K562 (cell line): ENCODE results near the gene MALAT1. TPM values are rescaled to one million over a fixed set of nuclear protein-coding genes. Genes with fewer than 3 reads are reported as not detected.

Experiments used
- ATAC-seq: fragments of 200-7000 bp; cut with Tn5 transposase; 3 replicates; pipeline ENCODE4 v1.9.1; 2020; ENCODE audit warnings: moderate library complexity
- BruUV-seq: library from RNA; stranded (reverse); fragments of 400-500 nt; replicated peaks from 2 replicates; lab custom pipeline; 2021; lab: Mats Ljungman, UMichigan
- CTCF ChIA-PET: fragments of 300-600 bp; formaldehyde crosslinking; extraction: SDS; loops from one replicate; lab custom pipeline; 2021; ENCODE audit warnings: low intra/inter-chr PET ratio; lab: Yijun Ruan, JAX
- POLR2A ChIA-PET: fragments of 300-600, 350-650 bp; sonication (Branson Sonifier 250); formaldehyde crosslinking; extraction: SDS; loops from one replicate; lab custom pipeline; 2021; ENCODE audit warnings: antibody characterized with exemption, inconsistent platforms; lab: Yijun Ruan, JAX
- DNase-seq, 4 experiments: peaks; one replicate each; pipeline versions ENCODE4 v3.0.0 to v3.0.0-alpha.2; 2011 to 2018; ENCODE audit warnings: low spot score in 3 of 4, mixed read lengths in 3 of 4; ENCODE audit errors: extremely low read depth in 1 of 4
- FAIRE-seq: peaks from 2 replicates; lab custom pipeline; 2011; peaks lifted over from hg19 to GRCh38; lab: Jason Lieb, UNC
- H2AFZ ChIP-seq: 2 replicates; pipeline ENCODE4 v1.6.0; 2011; ENCODE audit warnings: low read depth, low read length, control low read depth, inconsistent platforms
- H3K27ac ChIP-seq: fragments of 200-600 bp; 3 replicates; pipeline ENCODE4 v1.8.0; 2011; ENCODE audit warnings: low read depth, mild to moderate bottlenecking, control low read depth, inconsistent platforms, low read length, moderate library complexity, mixed read lengths; ENCODE audit errors: extremely low read depth
- H3K27me3 ChIP-seq, 2 experiments: fragments of 300-600 bp in 1 of 2; 2 replicates in 1 of 2; 3 replicates in 1 of 2; pipeline versions ENCODE4 v1.6.0 to v1.8.0; 2011; ENCODE audit warnings: inconsistent platforms in 2 of 2, low read length in 2 of 2, mild to moderate bottlenecking in 1 of 2, mixed read lengths in 1 of 2, moderate library complexity in 1 of 2; ENCODE audit not compliant: control insufficient read depth in 2 of 2, insufficient read depth in 2 of 2
- H3K36me3 ChIP-seq: fragments of 300-600 bp; 3 replicates; pipeline ENCODE4 v1.8.0; 2011; ENCODE audit warnings: mild to moderate bottlenecking, low read length, inconsistent platforms; ENCODE audit not compliant: control insufficient read depth, insufficient read depth
- H3K4me1 ChIP-seq, 2 experiments: fragments of 200-600 bp in 1 of 2; replicated peaks in 1 of 2; 2 replicates in 1 of 2; 3 replicates in 1 of 2; pipeline versions ENCODE4 v1.5.1 to v1.8.0; 2011; ENCODE audit warnings: inconsistent platforms in 2 of 2, low read length in 2 of 2, mild to moderate bottlenecking in 1 of 2, mixed read lengths in 1 of 2, moderate library complexity in 1 of 2; ENCODE audit not compliant: control insufficient read depth in 2 of 2, insufficient read depth in 2 of 2
- H3K4me2 ChIP-seq: 2 replicates; pipeline ENCODE4 v1.6.1; 2011; ENCODE audit warnings: low read length, control low read depth, inconsistent platforms, mixed read lengths; ENCODE audit not compliant: insufficient read depth
- H3K4me3 ChIP-seq: fragments of 200-600 bp; sonication (generic), shearing (Covaris generic); 2 replicates; pipeline ENCODE4 v1.5.1; 2016; ENCODE audit warnings: control low read depth, inconsistent platforms
- H3K79me2 ChIP-seq: fragments of 200-600 bp; 3 replicates; pipeline ENCODE4 v1.8.0; 2011; ENCODE audit warnings: low read length, inconsistent platforms; ENCODE audit not compliant: control insufficient read depth, insufficient read depth
- H3K9ac ChIP-seq, 2 experiments: 2 replicates each; pipeline versions ENCODE4 v1.6.0 to v1.6.1; 2011; ENCODE audit warnings: low read depth in 2 of 2, low read length in 2 of 2, control low read depth in 1 of 2, inconsistent platforms in 1 of 2, mild to moderate bottlenecking in 1 of 2, mixed read lengths in 1 of 2; ENCODE audit not compliant: insufficient read depth in 1 of 2
- H3K9me1 ChIP-seq: one replicate; pipeline ENCODE4 v1.6.0; 2011; ENCODE audit warnings: inconsistent platforms, mild to moderate bottlenecking, low read length, moderate library complexity; ENCODE audit not compliant: control insufficient read depth, insufficient read depth
- H3K9me3 ChIP-seq: replicated peaks from 2 replicates; pipeline ENCODE4 v1.5.1; 2011; ENCODE audit warnings: low read depth, low read length, inconsistent platforms; ENCODE audit not compliant: control insufficient read depth, insufficient read depth
- H4K20me1 ChIP-seq: replicated peaks from 2 replicates; pipeline ENCODE4 v1.6.1; 2011; ENCODE audit warnings: low read length, inconsistent platforms, mixed read lengths; ENCODE audit not compliant: control insufficient read depth, insufficient read depth
- E2F3 ChIP-seq: fragments of 250-450 bp; sonication (Bioruptor Pico); IDR thresholded peaks from 2 replicates; pipeline ENCODE4 v1.4.0; 2020; ENCODE audit warnings: mild to moderate bottlenecking
- ETV6 ChIP-seq, 3 experiments: fragments of 150-350 bp in 1 of 3; sonication (generic) in 1 of 3; formaldehyde crosslinking in 1 of 3; IDR thresholded peaks; 2 replicates each; pipeline versions ENCODE4 v1.6.1 to v1.8.0; 2014 to 2022; ENCODE audit warnings: borderline replicate concordance in 2 of 3, low read depth in 2 of 3, antibody characterized with exemption in 1 of 3, low read length in 1 of 3, mild to moderate bottlenecking in 1 of 3, missing genetic modification reagents in 1 of 3
- FOS ChIP-seq: IDR thresholded peaks from 3 replicates; pipeline ENCODE4 v1.6.1; 2011; ENCODE audit not compliant: insufficient read length; ENCODE audit errors: extremely low read depth
- FOXM1 ChIP-seq, 2 experiments: fragments of 450-650 bp in 1 of 2; sonication (generic) in 1 of 2; formaldehyde crosslinking in 1 of 2; IDR thresholded peaks; 2 replicates each; pipeline versions ENCODE4 v1.6.1 to v1.9.0; 2017 to 2022; ENCODE audit warnings: low read depth in 2 of 2, mild to moderate bottlenecking in 2 of 2, missing genetic modification reagents in 1 of 2, moderate library complexity in 1 of 2
- KDM1A ChIP-seq, 2 experiments: fragments of 450-650 bp; IDR thresholded peaks; 2 replicates each; pipeline ENCODE4 v1.6.1; 2016; ENCODE audit warnings: mild to moderate bottlenecking in 2 of 2
- LCOR ChIP-seq: sonication (generic); formaldehyde crosslinking; IDR thresholded peaks from 2 replicates; pipeline ENCODE4 v1.8.0; 2022; ENCODE audit warnings: mild to moderate bottlenecking, missing genetic modification reagents
- NCOA1 ChIP-seq: fragments of 450-650 bp; IDR thresholded peaks from 2 replicates; pipeline ENCODE4 v1.6.1; 2016; ENCODE audit warnings: low read depth
- NR3C1 ChIP-seq: sonication (generic); formaldehyde crosslinking; IDR thresholded peaks from 2 replicates; pipeline ENCODE4 v1.8.1; 2022; ENCODE audit warnings: missing genetic modification reagents
- SIN3B ChIP-seq: fragments of 450-650 bp; IDR thresholded peaks from 2 replicates; pipeline ENCODE4 v1.6.1; 2017; ENCODE audit warnings: low read depth, mild to moderate bottlenecking, moderate library complexity
- TCF3 ChIP-seq: sonication (generic); formaldehyde crosslinking; IDR thresholded peaks from 2 replicates; pipeline ENCODE4 v1.4.0; 2020; ENCODE audit warnings: mild to moderate bottlenecking, missing genetic modification reagents
- TEAD4 ChIP-seq, 2 experiments: sonication (generic) in 1 of 2; formaldehyde crosslinking in 1 of 2; IDR thresholded peaks; 2 replicates each; pipeline versions ENCODE4 v1.6.1 to v1.8.0; 2012 to 2022; ENCODE audit warnings: borderline replicate concordance in 1 of 2, inconsistent platforms in 1 of 2, low read length in 1 of 2, mild to moderate bottlenecking in 1 of 2, missing genetic modification reagents in 1 of 2
- ZC3H8 ChIP-seq: fragments of 450-650 bp; IDR thresholded peaks from 2 replicates; pipeline ENCODE4 v1.6.1; 2017
- ZNF274 ChIP-seq: IDR thresholded peaks from 2 replicates; pipeline ENCODE4 v1.6.1; 2011; ENCODE audit warnings: low read depth, mild to moderate bottlenecking, low read length, moderate library complexity, borderline replicate concordance
- WGBS: fragments of 100-300 bp; shearing (Covaris generic); methylation state at CpG from one replicate; pipeline ENCODE4 v1.1.6; 2016; ENCODE audit warnings: low coverage, mixed read lengths; ENCODE audit not compliant: insufficient coverage; ENCODE audit errors: missing lambda C conversion rate; 5-methylcytosine and 5-hydroxymethylcytosine counted together
- in situ Hi-C: fragments of 300-500 bp; cut with MboI; formaldehyde crosslinking; loops from 4 replicates; pipeline ENCODE4 v1.15.0; 2018; ENCODE audit warnings: inconsistent platforms, mixed read lengths
- intact Hi-C: fragments of 100-400 bp; cut with micrococcal nuclease; formaldehyde crosslinking; loops from 2 replicates; pipeline ENCODE4 v1.14.2; 2022
- polyA plus RNA-seq, 8 experiments: library from polyadenylated mRNA; depleted of rRNA in 4 of 8; stranded (reverse) in 5 of 8; unstranded in 3 of 8; fragments of >200 nt; fragmentation: Nextera tagmentation in 2 of 8; fragmentation: Illumina TruSeq in 1 of 8; extraction: Ambion mirVana in 2 of 8; extraction: Trizol in 1 of 8; gene quantifications; 2 replicates each; pipeline versions ENCODE4 v1.2.1 to v1.2.3, GENCODE V29; 2011 to 2014; ENCODE audit warnings: inconsistent platforms in 1 of 8, missing spikeins in 1 of 8
- total RNA-seq, 7 experiments: library from RNA; depleted of rRNA in 6 of 7; stranded (reverse); fragments of >200 nt in 6 of 7; fragmentation: Illumina TruSeq in 2 of 7; extraction: Trizol in 2 of 7; gene quantifications; 2 replicates each; pipeline versions ENCODE4 v1.2.1 to v1.2.3, GENCODE V29; 2011 to 2021; ENCODE audit warnings: low replicate concordance in 1 of 7
- TF ChIP-seq, protein P1 (sequence below): fragments of 450-650 bp; IDR thresholded peaks from 2 replicates; pipeline ENCODE4 v1.6.1; 2018; ENCODE audit not compliant: partially characterized antibody
- TF ChIP-seq, protein P2 (sequence below): sonication (generic); IDR thresholded peaks from 2 replicates; pipeline ENCODE4 v1.6.1; 2016
- TF ChIP-seq, protein P3 (sequence below), 2 experiments: fragments of 450-650 bp; IDR thresholded peaks; 2 replicates each; pipeline ENCODE4 v1.6.1; 2016

MALAT1 gene
- total and polyA plus RNA-seq, 9 of the 15 experiments (the other 6 are each of a cell fraction or from before 2014, with no cell fraction given): 363 to 8,715 (median 2,351) TPM

DNA sequence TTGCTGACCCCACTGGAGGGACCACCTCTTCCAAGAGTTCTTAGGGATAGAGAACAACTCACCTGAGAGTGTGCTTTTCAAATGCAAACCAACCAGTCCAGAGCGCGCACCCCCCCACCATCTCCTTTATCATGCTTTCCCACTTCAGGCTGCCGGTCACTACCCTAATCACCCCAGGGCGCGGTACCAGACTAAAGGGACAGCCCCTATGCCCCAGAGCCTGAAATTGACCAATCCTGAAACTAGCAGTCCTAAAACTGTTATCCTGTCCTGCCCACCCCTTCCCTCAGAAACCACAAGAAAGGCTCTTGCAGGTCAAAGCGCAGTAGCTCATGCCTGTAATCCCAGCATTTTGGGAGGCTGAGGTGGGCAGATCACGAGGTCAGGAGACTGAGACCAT, 39.3 kb upstream of the MALAT1 start:
- ChIA-PET CTCF (interaction anchor here (0.6 to 1.1 kb wide), 2 partner anchors 20 to 51 kb away, joined by 3 read pairs; no protein-coding TSS in a partner anchor), POLR2A (interaction anchor here (0.9 to 26.0 kb wide), 7 partner anchors 9 to 38 kb away, joined by 4 to 2118 read pairs (median 7); partner anchors contain the start of genes MALAT1 and NEAT1)
- Histone ChIP-seq H3K4me3 (no peak overlapping the region), H3K79me2 (peaks cover 45% of the 10 kb centered on the region), H3K27ac (no peak overlapping the region; the same call in 2 of the 3 replicates), H2AFZ (no peak overlapping the region), H3K9ac (peak overlapping the region; percentile 20 to 65; a peak in 2 of 4 replicates), H4K20me1 (peaks cover 3% of the 10 kb centered on the region; the same call in 1 of the 2 replicates), H3K4me1 (peaks cover 22 to 38% of the 10 kb centered on the region in 2 experiments; a peak in 4 of 5 replicates), H3K9me3 (no peaks in the 10 kb centered on the region), H3K27me3 (no peaks in the 10 kb centered on the region), H3K4me2 (peak overlapping the region; percentile 65), H3K9me1 (no peaks in the 10 kb centered on the region), H3K36me3 (0 out of 3 replicates have a peak, but pooled peaks cover 3% of the 10 kb centered on the region)
- BruUV-seq: no TSS peak
- FAIRE-seq: peak; percentile 46
- peak; percentile 50 for ATAC-seq
- in situ Hi-C loops (no loop called here), intact Hi-C loops (no loop called here)
- peak; percentile 45 to 84 (median 66) for DNase-seq
- WGBS: 0% methylated on average over 7 of the region's 7 CpGs
- TF ChIP-seq, protein P1, sequence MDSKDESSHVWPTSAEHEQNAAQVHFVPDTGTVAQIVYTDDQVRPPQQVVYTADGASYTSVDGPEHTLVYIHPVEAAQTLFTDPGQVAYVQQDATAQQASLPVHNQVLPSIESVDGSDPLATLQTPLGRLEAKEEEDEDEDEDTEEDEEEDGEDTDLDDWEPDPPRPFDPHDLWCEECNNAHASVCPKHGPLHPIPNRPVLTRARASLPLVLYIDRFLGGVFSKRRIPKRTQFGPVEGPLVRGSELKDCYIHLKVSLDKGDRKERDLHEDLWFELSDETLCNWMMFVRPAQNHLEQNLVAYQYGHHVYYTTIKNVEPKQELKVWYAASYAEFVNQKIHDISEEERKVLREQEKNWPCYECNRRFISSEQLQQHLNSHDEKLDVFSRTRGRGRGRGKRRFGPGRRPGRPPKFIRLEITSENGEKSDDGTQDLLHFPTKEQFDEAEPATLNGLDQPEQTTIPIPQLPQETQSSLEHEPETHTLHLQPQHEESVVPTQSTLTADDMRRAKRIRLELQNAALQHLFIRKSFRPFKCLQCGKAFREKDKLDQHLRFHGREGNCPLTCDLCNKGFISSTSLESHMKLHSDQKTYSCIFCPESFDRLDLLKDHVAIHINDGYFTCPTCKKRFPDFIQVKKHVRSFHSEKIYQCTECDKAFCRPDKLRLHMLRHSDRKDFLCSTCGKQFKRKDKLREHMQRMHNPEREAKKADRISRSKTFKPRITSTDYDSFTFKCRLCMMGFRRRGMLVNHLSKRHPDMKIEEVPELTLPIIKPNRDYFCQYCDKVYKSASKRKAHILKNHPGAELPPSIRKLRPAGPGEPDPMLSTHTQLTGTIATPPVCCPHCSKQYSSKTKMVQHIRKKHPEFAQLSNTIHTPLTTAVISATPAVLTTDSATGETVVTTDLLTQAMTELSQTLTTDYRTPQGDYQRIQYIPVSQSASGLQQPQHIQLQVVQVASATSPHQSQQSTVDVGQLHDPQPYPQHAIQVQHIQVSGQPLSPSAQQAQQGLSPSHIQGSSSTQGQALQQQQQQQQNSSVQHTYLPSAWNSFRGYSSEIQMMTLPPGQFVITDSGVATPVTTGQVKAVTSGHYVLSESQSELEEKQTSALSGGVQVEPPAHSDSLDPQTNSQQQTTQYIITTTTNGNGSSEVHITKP: no peak
- no peak for TF ChIP-seq ZNF274
- no peak for TF ChIP-seq NCOA1
- TF ChIP-seq SIN3B: no peak
- TF ChIP-seq LCOR (CRISPR knock-in tag): peak; percentile 48; the same call in 1 of the 2 replicates
- TF ChIP-seq KDM1A (IDR thresholded peaks at IDR 0.05): peak; percentile 16 to 29; a peak in 2 of 4 replicates
- TF ChIP-seq ETV6 (IDR thresholded peaks at IDR 0.05; ENCODE audit: borderline replicate concordance in 1 of 2, low read depth in 2 of 2, low read length in 1 of 2): no peak
- no peak for TF ChIP-seq ETV6 (CRISPR knock-in tag; IDR thresholded peaks at IDR 0.05; ENCODE audit: borderline replicate concordance)
- 0 out of 2 replicates have a peak, but pooled peaks have one; percentile 14 for TF ChIP-seq TEAD4 (IDR thresholded peaks at IDR 0.05; ENCODE audit: low read length)
- no peak for TF ChIP-seq TEAD4 (CRISPR knock-in tag; IDR thresholded peaks at IDR 0.05; ENCODE audit: borderline replicate concordance)
- no peak for TF ChIP-seq FOS
- peak; percentile 66 for TF ChIP-seq TCF3
- no peak for TF ChIP-seq ZC3H8
- TF ChIP-seq, protein P2, sequence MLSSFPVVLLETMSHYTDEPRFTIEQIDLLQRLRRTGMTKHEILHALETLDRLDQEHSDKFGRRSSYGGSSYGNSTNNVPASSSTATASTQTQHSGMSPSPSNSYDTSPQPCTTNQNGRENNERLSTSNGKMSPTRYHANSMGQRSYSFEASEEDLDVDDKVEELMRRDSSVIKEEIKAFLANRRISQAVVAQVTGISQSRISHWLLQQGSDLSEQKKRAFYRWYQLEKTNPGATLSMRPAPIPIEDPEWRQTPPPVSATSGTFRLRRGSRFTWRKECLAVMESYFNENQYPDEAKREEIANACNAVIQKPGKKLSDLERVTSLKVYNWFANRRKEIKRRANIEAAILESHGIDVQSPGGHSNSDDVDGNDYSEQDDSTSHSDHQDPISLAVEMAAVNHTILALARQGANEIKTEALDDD: peak; percentile 79
- TF ChIP-seq FOXM1 (IDR thresholded peaks at IDR 0.05; ENCODE audit: low read depth): 0 out of 2 replicates have a peak, but pooled peaks have one; percentile 4
- TF ChIP-seq FOXM1 (CRISPR knock-in tag; IDR thresholded peaks at IDR 0.05; ENCODE audit: low read depth): no peak
- no peak for TF ChIP-seq E2F3
- TF ChIP-seq NR3C1 (CRISPR knock-in tag): no peak
- TF ChIP-seq, protein P3, sequence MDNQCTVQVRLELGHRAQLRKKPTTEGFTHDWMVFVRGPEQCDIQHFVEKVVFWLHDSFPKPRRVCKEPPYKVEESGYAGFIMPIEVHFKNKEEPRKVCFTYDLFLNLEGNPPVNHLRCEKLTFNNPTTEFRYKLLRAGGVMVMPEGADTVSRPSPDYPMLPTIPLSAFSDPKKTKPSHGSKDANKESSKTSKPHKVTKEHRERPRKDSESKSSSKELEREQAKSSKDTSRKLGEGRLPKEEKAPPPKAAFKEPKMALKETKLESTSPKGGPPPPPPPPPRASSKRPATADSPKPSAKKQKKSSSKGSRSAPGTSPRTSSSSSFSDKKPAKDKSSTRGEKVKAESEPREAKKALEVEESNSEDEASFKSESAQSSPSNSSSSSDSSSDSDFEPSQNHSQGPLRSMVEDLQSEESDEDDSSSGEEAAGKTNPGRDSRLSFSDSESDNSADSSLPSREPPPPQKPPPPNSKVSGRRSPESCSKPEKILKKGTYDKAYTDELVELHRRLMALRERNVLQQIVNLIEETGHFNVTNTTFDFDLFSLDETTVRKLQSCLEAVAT (IDR thresholded peaks at IDR 0.05): no peak
